Neural cell (in vitro differentiated cells): ENCODE results near the gene TSR1. TPM values are rescaled to one million over a fixed set of nuclear protein-coding genes. Genes with fewer than 3 reads are reported as not detected.

Source experiments
- H2AFZ ChIP-seq: fragments of 200-600, 300-800 bp; sonication (generic), shearing (Covaris generic); 2 replicates; pipeline ENCODE4 v1.6.0; 2014; ENCODE audit warnings: low read depth, mild to moderate bottlenecking, antibody characterized with exemption, low read length, moderate library complexity
- H3F3A ChIP-seq: fragments of 200-600 bp; shearing (Covaris generic); 2 replicates; pipeline ENCODE4 v1.6.1; 2016; ENCODE audit warnings: mild to moderate bottlenecking, moderate library complexity, mixed read lengths, antibody characterized with exemption, low read length; ENCODE audit not compliant: insufficient read depth, poor library complexity, severe bottlenecking
- H3K27ac ChIP-seq: fragments of 200-600, 300-800 bp; sonication (generic), shearing (Covaris generic); 2 replicates; pipeline ENCODE4 v1.5.1; 2014; ENCODE audit warnings: mild to moderate bottlenecking, low read length, moderate library complexity
- H3K27me3 ChIP-seq: fragments of 300-800, 200-600 bp; sonication (generic), shearing (Covaris generic); 2 replicates; pipeline ENCODE4 v1.6.0; 2014; ENCODE audit warnings: mild to moderate bottlenecking, low read depth, low read length, moderate library complexity; ENCODE audit not compliant: insufficient read depth
- H3K36me3 ChIP-seq: fragments of 300-800, 200-600 bp; sonication (generic), shearing (Covaris generic); 2 replicates; pipeline ENCODE4 v1.5.1; 2014; ENCODE audit warnings: mild to moderate bottlenecking, antibody characterized with exemption, low read length, moderate library complexity; ENCODE audit not compliant: insufficient read depth
- H3K4me2 ChIP-seq: fragments of 300-800, 200-600 bp; sonication (generic), shearing (Covaris generic); 2 replicates; pipeline ENCODE4 v1.6.0; 2014; ENCODE audit warnings: mild to moderate bottlenecking, low read length
- H3K4me3 ChIP-seq: fragments of 300-800, 200-600 bp; sonication (generic), shearing (Covaris generic); 2 replicates; pipeline ENCODE4 v1.5.1; 2014; ENCODE audit warnings: mild to moderate bottlenecking, low read length, moderate library complexity
- H3K79me2 ChIP-seq: fragments of 200-600 bp; shearing (Covaris generic); replicated peaks from 2 replicates; pipeline ENCODE4 v1.6.0; 2014; ENCODE audit warnings: mild to moderate bottlenecking, low read length, moderate library complexity; ENCODE audit not compliant: insufficient read depth
- H3K9ac ChIP-seq: fragments of 300-800, 200-600 bp; sonication (generic), shearing (Covaris generic); 2 replicates; pipeline ENCODE4 v1.6.1; 2016; ENCODE audit warnings: mild to moderate bottlenecking, low read length, mixed read lengths
- H3K9me2 ChIP-seq: fragments of 200-600 bp; shearing (Covaris generic); 2 replicates; pipeline ENCODE4 v1.6.1; 2016; ENCODE audit warnings: mild to moderate bottlenecking, low read length, mixed read lengths; ENCODE audit not compliant: insufficient read depth
- H3K9me3 ChIP-seq: fragments of 200-600, 300-800 bp; sonication (generic), shearing (Covaris generic); 2 replicates; pipeline ENCODE4 v1.6.1; 2016; ENCODE audit warnings: mild to moderate bottlenecking, mixed run types, low read length, moderate library complexity, mixed read lengths
- H4K20me1 ChIP-seq: fragments of 200-600 bp; shearing (Covaris generic); 2 replicates; pipeline ENCODE4 v1.6.1; 2016; ENCODE audit warnings: mild to moderate bottlenecking, mixed run types; ENCODE audit not compliant: insufficient read depth
- CTCF ChIP-seq: fragments of 450-650 bp; IDR thresholded peaks from 2 replicates; pipeline ENCODE4 v1.5.1; 2014; ENCODE audit warnings: antibody characterized with exemption, mild to moderate bottlenecking, moderate library complexity; ENCODE audit not compliant: poor library complexity, severe bottlenecking
- EP300 ChIP-seq: fragments of 450-650 bp; conservative IDR thresholded peaks from 2 replicates; pipeline ENCODE4 v1.6.1; 2014; ENCODE audit warnings: antibody characterized with exemption, mild to moderate bottlenecking, moderate library complexity; ENCODE audit not compliant: poor library complexity, severe bottlenecking
- EZH2 ChIP-seq: fragments of 200-600, 300-800 bp; shearing (Covaris generic), sonication (generic); IDR thresholded peaks from 2 replicates; pipeline ENCODE4 v1.6.1; 2014; ENCODE audit warnings: antibody characterized with exemption, low read length, borderline replicate concordance, mild to moderate bottlenecking; ENCODE audit not compliant: insufficient read depth, poor library complexity, severe bottlenecking
- MXI1 ChIP-seq: fragments of 450-650 bp; conservative IDR thresholded peaks from 2 replicates; pipeline ENCODE4 v1.6.1; 2014; ENCODE audit warnings: antibody characterized with exemption, mild to moderate bottlenecking; ENCODE audit not compliant: poor library complexity, severe bottlenecking
- POLR2AphosphoS5 ChIP-seq: IDR thresholded peaks from 2 replicates; pipeline ENCODE4 v1.6.1; 2012
- RAD21 ChIP-seq: fragments of 450-650 bp; conservative IDR thresholded peaks from 2 replicates; pipeline ENCODE4 v1.6.1; 2014; ENCODE audit warnings: antibody characterized with exemption, mild to moderate bottlenecking, moderate library complexity
- REST ChIP-seq: IDR thresholded peaks from 2 replicates; pipeline ENCODE4 v1.6.1; 2012; ENCODE audit warnings: borderline replicate concordance
- SMC3 ChIP-seq: fragments of 450-650 bp; conservative IDR thresholded peaks from 2 replicates; pipeline ENCODE4 v1.6.1; 2014; ENCODE audit warnings: antibody characterized with exemption, mild to moderate bottlenecking, moderate library complexity; ENCODE audit not compliant: poor library complexity
- TAF1 ChIP-seq: IDR thresholded peaks from 2 replicates; pipeline ENCODE4 v1.6.1; 2012; ENCODE audit warnings: low read depth
- polyA plus RNA-seq: library from polyadenylated mRNA; depleted of rRNA; stranded (reverse); fragments of >200 nt; gene quantifications from 2 replicates; pipeline ENCODE4 v1.2.3, GENCODE V29; 2014

TSR1 gene
- polyA plus RNA-seq, 1 donor from 2014 or later = 31.8 TPM

- Histone ChIP-seq H4K20me1 (no peaks in the 10 kb centered on the region), H2AFZ (no peak overlapping the region), H3K27me3 (no peaks in the 10 kb centered on the region), H3K36me3 (no peaks in the 10 kb centered on the region), H3K79me2 (no peaks in the 10 kb centered on the region), H3F3A (no peaks in the 10 kb centered on the region), H3K9me2 (no peaks in the 10 kb centered on the region), H3K9ac (no peak overlapping the region), H3K4me3 (no peak overlapping the region), H3K4me2 (no peak overlapping the region), H3K27ac (no peak overlapping the region), H3K9me3 (no peaks in the 10 kb centered on the region)
- TF ChIP-seq EZH2 (no peak), POLR2AphosphoS5 (no peak), MXI1 (no peak), CTCF (no peak), SMC3 (no peak)
Observed at GRCh38 chr17:2362016-2362415, 25.8 kb upstream of the TSR1 start.

GRCh38 chr17:2361010-2361760 lies 24.9 kb upstream of the TSR1 start:
- Histone ChIP-seq H3K9me3 (no peaks in the 10 kb centered on the region), H3K9me2 (no peaks in the 10 kb centered on the region), H3K9ac (no peak overlapping the region), H3K27ac (no peak overlapping the region), H4K20me1 (no peaks in the 10 kb centered on the region), H3F3A (no peaks in the 10 kb centered on the region), H3K36me3 (no peaks in the 10 kb centered on the region), H3K27me3 (no peaks in the 10 kb centered on the region), H2AFZ (no peak overlapping the region), H3K4me3 (no peak overlapping the region), H3K79me2 (no peaks in the 10 kb centered on the region), H3K4me2 (no peak overlapping the region)
- TF ChIP-seq MXI1 = no peak
- TF ChIP-seq EP300 = no peak
- TF ChIP-seq POLR2AphosphoS5 = no peak
- no peak for TF ChIP-seq EZH2
- no peak for TF ChIP-seq REST
- no peak for TF ChIP-seq TAF1
- TF ChIP-seq CTCF = no peak
- TF ChIP-seq RAD21 = no peak
- TF ChIP-seq SMC3 = no peak
